Endometrial microvascular endothelial cells (primary cell): ENCODE data around the gene CUX1. TPM values are rescaled to one million over a fixed set of nuclear protein-coding genes. Genes with fewer than 3 reads are reported as not detected.
"Not testable (repeated sequence)": the region's sequence is repeated elsewhere in the genome, so short reads cannot be mapped to it uniquely, and the experiment has no call there.

ENCODE experiments used
- in situ Hi-C: cut with HindIII; loops from 2 replicates; pipeline ENCODE4 v1.10.0; 2017; ENCODE audit warnings: low sequenced_read_pairs, low pct_unique_long_range_greater_than_20kb; ENCODE audit errors: inconsistent ontology term
- total RNA-seq: library from RNA; depleted of rRNA; stranded (reverse); fragments of >200 nt; gene quantifications from one replicate; pipeline ENCODE4 v1.2.3, GENCODE V29; 2015; ENCODE audit errors: inconsistent ontology term

Gene CUX1
- total RNA-seq, 1 donor from 2014 or later: 14.9 TPM

GRCh38 chr7:101818287-101819071, 1.1 kb downstream of the CUX1 start:
- in situ Hi-C loops: no loop called here

GRCh38 chr7:101819183-101819582, 1.8 kb downstream of the CUX1 start:
- in situ Hi-C loops: no loop called here

- in situ Hi-C loops: no loop called here
Measured at GRCh38 chr7:101819913-101820522, 2.6 kb downstream of the CUX1 start.

- in situ Hi-C loops: no loop called here
Measured at GRCh38 chr7:101820703-101821102, 3.3 kb downstream of the CUX1 start.

DNA sequence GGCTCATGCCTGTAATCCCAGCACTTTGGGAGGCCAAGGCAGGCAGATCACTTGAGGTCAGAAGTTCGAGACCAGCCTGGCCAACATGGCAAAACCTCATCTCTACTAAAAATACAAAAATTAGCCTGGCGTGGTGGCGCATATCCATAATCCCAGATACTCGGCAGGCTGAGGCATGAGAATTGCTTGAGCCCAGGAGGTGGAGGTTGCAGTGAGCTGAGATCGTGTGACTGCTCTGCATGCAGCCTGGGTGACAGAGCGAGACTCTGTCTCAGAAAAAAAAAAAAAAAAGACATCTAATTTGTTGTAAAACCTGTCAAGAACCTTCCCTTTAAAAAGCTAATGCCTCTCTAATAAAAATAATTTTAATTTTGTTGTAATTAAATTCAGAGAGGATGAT, 5.2 kb downstream of the CUX1 start:
- in situ Hi-C loops: not testable (repeated sequence)

DNA sequence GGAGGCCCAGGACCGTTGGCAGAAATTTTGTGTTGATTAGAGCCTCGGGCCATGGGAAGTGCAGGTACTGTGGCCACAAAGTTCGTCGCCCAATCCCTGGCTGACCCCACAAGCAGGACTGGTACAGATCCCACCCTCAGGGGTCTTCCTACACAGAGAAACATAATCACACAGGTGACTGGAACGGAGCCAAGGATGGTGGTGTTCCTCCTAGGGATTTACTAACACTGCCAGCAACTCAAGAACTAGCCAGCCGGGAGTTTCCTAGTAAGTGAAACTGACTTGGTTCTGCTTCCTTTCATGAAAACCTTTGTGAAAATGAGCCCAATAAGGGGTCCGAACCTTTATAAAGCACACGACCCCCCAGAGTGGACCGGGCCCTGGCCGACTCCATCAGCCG, 5.7 kb downstream of the CUX1 start:
- in situ Hi-C loops: no loop called here

DNA sequence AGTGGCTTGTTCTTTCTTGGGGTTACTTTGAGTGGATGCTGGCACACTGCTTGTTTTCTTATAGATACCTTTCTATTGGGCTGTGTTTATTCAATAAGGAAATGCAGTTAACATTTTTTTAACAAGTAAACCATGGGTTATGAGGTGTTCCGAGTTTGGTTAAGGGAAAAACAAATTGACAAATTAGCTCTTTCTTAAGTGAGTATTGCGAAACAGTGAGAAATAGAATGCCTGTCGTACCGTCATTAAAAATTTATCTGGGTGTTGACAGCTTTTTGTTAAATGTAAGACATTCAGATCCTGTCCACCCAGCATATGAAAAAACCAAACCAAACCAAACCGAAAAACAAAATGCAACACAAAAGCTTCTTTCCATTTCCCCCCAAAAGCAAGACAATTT, 6.2 kb downstream of the CUX1 start:
- in situ Hi-C loops: no loop called here

DNA sequence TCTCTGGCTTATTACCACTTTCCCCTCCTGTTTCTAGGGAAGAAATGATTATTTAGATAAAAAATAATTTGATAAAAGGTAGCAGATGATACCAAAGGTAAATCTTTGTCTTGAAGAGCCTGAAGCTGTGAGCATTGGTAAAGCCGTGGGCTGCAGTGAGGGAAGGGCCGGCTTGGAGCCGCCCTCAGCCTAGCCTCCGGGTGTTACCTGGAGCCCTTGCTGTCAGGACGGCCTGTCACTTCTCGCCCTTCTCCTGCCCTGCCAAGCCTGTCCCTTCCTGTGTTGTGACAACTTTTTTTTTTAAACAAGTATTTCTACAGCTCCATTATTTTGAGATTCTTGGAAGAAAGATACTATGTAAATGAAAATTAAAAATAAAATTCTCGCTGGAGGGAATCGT, 7.0 kb downstream of the CUX1 start:
- in situ Hi-C loops: no loop called here

DNA sequence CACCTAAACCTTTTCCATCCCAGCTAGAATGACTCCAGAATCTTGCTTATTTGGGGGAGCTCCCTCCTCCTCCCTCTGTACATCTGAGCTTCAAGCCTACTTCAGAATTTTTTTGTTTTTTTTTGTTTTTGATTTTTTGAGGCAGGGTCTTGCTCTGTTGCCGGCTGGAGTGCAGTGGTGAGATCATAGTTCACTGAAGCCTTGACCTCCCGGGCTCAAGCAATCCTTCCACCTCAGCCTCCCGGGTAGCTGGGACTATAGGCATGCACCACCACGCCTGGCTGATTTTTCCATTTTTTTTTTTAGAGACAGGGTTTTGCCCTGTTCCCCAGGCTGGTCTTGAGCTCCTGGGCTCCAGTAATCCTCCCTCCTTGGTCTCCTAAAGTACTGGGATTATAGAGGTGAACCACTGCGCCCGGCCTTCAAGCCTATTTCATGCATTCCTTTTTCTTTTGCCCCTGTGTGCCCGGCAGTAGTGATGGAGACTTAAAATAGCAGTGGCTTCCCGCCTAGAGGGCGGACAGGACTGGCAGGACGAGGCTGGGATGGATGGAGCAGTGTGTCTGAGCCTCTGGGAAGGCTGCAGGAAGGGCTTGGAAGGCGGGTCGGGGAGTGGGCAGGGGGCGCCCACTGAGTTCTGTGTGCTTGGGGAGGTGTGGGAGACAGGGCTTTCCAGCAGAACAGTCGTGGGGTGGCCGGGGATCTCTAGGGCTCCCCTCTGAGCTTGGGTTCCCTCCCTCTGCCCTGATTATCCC, 8.8 kb downstream of the CUX1 start:
- in situ Hi-C loops: no loop called here

GRCh38 chr7:101828301-101829020, 11.0 kb downstream of the CUX1 start:
- in situ Hi-C loops: no loop called here

DNA sequence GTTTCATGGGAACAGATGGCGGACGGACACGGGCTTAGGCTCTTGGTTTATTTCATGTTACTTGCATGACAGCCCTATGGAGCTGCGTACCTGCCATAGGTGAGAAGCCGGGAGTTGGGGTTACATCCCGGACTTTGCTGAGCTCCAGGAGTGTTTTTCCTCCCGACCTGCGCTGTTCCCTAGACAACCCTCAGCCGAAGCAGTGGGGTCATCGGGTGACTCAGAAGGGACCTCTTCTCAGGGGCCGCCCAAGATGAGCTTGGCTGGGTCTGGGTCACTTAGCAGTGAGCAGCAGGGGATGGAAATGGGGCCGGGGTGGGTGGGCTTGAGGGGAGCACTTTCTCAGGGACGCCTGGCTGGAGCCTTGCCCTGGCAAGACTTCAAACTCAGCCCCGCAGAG, 11.9 kb downstream of the CUX1 start:
- in situ Hi-C loops: no loop called here

DNA sequence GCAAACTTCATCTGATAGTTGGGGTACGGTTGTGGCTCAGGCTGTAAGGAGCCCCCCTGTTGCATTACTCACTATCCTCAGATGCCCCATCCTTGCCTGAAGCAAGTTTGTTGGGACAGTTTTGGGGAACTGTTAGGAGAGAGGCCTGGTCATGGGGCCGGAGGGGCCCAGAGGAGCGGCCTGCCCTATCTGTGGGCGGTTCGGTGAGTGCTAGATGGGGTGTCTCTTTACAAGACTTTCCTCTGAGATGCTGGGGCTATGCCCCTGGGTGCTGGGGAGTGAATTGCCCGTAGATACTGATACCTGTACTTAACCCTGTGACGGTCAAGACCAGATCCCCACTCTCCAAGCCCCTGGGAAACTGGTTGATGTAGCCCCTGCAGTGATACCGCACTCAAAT, 12.4 kb downstream of the CUX1 start:
- in situ Hi-C loops: no loop called here

- in situ Hi-C loops: not testable (repeated sequence)
Measured at GRCh38 chr7:101831396-101831795, 14.0 kb downstream of the CUX1 start.

DNA sequence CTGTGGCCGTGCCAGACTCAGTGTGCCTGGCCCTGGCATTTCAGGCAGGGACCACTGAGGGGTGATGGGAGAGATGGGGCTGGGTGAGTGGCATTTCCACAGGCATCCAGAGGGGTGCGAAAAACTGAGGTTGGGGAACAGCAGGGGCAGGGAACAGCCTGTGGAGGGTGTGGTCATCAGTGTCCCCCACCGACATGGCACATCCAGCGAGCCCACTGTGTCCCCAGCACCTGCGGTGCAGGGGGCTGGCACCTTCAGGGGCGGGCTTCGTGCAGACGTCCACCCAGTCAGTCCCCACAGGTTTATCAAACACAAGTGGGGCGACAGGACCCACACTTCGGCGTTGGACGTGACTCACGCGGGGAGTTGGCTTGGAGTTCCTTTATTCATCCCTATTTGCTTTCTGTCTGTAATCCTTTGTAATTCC, 14.8 kb downstream of the CUX1 start:
- in situ Hi-C loops: no loop called here

- in situ Hi-C loops: no loop called here
Measured at GRCh38 chr7:101832685-101833375, 15.4 kb downstream of the CUX1 start.

DNA sequence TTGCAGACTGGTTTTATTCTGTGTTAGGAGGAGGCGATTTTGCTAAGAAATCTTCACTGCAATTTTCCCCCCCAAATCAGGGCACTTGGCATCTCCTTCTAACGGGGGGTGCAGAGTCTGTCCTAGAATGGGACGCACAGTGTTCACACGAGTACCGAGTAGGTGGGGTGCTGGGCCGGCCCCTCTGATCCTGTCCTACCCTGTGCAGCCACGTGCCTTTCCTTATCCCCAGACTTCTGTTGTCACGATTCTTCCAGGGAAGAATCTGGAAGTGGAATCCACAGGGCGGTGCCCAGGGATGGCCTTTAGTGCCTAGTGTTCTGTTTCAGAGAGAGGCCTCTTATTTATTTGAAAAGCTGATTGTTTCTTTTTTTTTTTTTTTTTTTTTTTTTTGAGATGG, 16.4 kb downstream of the CUX1 start:
- in situ Hi-C loops: no loop called here

DNA sequence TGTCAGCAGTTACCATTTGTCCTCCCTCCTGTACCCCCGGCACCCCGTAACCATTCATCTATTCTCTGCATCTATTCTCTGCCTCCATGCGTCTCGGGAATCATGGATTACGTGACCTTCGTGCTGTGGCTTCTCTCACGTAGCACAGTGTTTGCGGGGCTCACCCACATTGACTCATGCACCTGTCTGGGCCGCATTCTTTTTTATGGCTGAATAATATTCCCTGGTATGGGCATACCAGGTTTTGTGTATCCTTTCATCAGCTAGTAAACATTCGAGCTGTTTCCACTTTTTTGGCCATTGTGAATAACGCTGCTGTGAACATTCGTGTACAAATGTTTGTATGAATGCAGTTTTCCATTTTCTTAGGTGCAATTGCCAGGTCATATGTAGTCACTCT, 17.7 kb downstream of the CUX1 start:
- in situ Hi-C loops: no loop called here

GRCh38 chr7:101837433-101837832, 20.0 kb downstream of the CUX1 start:
- in situ Hi-C loops: not testable (repeated sequence)
